NCI-H2171 (cell line): ENCODE measurements around the gene FARP2.
"Not testable (repeated sequence)": the region's sequence is repeated elsewhere in the genome, so short reads cannot be mapped to it uniquely, and the experiment has no call there.

Experiments used
- DNase-seq: peaks from one replicate; lab custom pipeline; 2025; lab: John Stamatoyannopoulos, UW

Gene FARP2

GRCh38 chr2:241364781-241365180 lies 8.7 kb downstream of the FARP2 start:
- DNase-seq, result no peak

DNA sequence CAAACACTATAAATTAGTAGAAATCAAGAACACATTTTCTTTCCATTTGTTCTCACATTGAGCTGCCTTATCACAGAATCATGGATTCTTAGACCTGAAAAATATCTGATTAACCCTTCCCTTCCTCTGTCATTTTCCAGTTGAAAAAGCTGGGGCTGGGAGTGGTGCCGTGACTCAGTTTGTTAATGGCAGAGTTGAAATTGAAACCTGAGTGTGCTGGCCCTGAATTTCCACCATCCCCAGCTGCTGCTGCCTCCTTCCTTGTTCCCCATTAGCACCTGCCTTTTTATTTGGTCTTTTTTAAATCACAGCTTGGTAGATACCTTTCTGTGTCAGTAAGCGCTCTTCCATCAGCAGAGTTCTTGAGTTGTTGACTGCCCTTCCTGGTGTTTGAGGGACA lies 10.6 kb downstream of the FARP2 start:
- DNase-seq, result no peak

- DNase-seq, result no peak
Measured at GRCh38 chr2:241368643-241369042, 12.6 kb downstream of the FARP2 start.

DNA sequence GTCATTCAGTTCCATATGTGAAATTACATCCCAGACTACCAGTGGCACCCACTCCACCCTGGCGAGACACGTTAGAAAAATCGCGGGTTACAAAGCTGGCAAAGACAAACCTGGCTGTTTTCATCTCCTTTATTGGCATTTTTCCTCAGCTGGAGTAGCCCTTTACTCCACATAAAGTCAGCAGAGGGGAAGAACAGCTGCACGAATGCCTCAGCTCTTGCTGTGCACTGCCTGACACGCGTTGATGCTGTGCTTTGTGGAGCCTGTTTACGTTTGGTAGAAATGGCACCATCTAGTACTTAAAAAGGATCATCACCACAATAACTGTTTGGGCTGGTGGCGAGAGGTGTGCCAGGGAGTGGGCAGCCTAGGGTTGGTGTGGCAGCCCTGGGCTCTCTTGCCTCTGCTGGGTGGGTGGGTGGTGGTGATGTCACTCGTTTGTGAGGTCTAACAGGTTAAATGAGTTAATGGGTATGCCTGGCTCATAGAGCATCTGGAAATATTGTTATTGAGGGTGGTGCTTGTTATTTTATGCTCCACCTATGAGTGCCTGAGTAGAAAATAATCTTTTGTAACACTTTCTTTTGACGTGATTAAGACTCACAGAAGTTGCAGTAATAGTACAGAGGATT lies 16.4 kb downstream of the FARP2 start:
- DNase-seq, result no peak

DNA sequence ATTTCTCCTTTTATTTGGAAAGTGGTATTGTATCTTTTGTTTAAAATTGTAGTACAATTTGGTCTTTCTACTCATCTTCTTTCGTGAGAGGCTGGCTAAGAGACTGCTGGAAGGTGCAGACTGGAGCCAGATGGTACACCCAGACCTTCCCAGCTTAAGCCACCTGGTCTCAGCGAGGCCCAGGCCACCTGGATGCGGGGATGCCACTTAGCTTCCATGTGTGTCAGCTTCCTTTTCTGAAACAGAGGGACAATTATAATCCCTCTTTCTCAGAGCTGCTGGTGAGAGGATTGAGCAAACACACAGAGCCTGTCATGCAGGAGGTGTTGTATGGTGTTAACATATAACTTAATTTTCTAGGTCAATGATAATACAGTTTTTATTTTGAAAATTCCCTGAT lies 17.4 kb downstream of the FARP2 start:
- peak; percentile 59 for DNase-seq

DNA sequence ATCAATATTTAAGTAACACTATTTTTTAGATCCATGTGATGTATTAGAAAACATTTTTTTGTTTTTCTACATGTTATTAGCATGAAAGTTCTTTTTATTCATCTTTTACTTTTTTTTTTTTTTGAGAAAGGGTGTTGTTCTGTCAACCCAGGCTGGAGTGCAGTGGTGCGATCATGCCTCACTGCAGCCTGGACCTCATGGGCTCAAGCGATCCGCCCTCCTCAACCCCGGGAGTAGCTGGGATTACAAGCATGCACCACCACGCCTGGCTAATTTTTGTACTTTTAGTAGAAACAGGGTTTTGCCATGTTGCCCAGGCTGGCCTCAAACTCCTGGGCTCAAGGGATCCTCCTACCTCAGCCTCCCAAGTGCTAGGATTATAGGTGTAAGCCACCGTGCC lies 17.8 kb downstream of the FARP2 start:
- DNase-seq, result not testable (repeated sequence)

DNA sequence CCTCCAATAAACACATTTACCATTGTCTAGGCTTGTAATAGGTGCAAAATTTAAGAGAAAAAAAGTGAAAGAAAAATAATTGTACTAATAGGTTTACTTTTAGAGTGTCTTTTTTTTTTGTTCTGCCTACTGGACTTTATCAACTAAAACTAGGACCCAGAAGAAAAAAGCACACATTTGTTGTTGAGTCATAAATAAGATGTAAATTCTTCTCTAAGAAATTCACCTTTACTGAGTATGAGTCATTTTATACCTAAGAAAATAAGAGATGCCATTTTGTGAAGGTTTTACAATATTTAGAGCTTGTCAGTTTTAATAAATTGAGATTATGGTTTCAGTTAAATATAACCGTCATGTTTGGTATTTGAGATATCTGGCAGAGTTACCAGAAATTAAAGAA lies 19.2 kb downstream of the FARP2 start:
- no peak for DNase-seq

DNA sequence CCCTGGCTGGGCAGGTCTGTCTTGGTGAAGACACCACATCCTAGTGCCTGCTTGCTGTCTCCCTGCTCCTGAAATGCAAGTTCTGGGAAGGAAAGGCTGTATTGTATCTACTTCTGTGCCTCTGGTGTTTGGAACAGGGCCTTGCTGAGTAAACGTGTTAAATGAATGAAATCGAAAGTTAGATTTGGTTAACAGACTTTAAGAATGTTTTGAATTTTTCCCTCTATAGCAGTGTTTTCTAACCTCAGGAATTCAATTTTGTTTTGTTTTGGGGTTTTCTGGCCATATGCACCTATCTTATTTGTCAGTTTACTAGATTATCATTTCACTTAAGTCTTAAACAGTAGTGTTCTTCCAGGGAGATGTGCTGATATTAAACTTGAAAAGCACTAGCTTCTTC lies 20.7 kb downstream of the FARP2 start:
- DNase-seq, result no peak

DNA sequence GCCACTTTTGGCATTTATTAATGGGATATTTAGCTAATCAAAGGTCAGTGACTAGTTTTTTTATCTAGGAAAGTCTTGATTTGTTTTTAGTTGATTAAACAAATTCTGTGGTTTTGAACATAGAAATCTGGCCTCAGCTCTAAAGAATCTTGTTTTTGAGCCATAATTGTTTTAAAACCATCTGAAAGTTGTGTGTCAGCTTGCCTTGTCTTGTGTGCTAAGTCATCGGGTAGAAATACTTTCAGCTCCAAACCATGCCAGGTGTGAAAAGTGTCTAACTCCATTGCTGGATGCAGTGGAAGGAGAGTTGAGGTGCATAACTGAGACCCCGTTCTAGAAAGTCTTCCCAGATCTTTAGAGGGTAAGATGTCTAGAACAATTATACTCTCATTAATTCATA lies 22.7 kb downstream of the FARP2 start:
- DNase-seq, result no peak

DNA sequence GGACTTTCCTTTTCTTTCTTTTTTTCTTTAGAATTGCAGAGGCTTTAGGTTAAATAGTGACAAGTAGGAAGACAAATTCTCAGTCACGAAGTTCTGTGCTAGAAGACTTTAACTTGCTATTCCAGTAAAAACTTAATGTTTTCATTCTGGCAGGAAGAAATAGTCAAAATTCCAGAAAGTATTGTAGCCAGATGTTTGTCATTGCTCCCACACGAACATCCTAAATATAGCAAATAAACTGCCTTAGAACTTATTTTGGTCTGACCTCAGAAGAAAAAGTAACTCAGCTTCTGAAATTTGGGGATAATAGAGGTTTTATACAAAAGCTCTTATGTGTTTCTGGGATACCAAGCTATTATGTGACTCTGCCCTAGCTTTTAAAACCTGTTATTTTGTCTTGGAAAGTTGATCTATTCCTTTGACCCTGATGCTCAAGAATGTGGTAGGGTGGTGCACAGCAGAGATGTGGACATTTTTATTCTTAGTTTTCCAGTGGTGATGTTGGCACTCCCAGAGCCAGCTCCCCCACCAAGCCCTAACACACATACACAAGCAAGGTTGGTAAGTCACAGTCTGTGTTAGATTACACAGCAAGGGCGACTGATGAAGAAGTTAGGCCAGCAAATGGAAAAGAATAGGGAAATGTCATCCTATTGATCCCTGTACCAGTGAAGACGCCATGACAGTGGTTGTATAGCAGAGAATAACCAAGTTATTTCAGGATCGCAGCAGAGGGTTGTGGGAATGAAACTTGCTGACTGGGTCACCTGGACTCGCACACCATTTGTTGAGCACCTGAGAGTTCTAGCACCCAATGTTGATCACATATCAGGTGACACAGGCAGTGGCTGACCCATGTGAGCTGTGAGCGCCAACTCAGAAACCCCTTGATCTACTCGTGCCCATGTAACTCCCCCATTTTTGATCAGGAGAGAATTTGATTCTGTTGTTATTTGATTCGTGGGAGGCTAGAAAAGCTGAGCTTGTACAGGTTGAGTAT lies 23.7 kb downstream of the FARP2 start:
- DNase-seq, result no peak

DNA sequence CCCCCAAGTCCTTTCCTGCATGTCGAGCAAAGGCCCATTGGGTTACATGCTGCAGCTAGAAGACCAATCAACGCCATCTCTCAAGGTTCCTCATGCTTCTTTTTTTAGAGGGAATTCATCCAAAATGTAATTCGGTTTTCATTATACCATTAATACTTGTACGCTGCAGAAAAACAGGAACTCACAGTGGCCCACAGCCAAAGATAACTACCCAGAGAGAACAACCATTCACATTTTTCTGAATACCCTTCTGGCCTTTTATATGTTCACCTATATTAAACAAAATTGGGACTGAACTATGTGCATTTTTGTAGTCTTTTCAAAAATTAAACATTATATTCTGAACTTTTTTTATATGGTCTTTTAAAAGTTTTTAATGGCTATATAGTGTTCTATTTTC lies 25.8 kb downstream of the FARP2 start:
- DNase-seq, result no peak

DNA sequence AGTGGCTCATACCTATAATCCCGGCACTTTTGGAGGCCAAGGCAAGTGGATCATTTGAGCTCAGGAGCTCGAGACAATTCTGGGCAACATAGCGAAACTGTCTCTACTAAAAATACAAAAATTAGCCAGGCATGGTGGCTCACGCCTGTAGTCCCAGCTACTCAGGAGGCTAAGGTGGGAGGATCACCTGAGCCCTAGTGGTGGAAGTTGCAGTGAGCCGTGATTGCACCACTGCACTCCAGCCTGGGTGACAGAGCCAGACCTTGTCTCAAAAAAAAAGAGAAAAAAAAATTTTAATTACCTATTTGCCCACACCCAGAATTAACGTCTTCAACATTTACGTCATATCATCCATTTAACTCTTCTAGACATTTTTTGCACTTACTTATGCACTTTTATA lies 29.4 kb downstream of the FARP2 start:
- not testable (repeated sequence) for DNase-seq

DNA sequence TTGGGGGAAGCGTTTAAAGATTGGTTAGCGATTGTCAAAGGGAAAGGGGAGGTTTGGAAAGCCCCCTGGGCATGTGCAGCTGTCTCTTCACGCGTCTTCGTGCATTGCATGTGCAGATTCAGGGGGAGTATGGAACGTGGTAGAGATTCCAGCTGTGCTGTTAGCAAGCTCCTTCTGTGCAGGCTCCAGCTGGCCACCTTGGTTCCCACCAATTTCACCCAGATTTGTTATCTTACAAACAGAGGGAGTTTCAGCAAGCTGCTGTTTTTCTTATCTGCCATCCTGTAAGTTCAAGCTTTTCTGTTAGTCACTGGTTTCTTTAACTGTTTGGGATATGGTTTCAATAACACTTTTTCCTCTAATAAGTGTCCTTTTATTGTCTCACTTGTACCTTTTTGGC lies 30.4 kb downstream of the FARP2 start:
- DNase-seq, result peak; percentile 7

DNA sequence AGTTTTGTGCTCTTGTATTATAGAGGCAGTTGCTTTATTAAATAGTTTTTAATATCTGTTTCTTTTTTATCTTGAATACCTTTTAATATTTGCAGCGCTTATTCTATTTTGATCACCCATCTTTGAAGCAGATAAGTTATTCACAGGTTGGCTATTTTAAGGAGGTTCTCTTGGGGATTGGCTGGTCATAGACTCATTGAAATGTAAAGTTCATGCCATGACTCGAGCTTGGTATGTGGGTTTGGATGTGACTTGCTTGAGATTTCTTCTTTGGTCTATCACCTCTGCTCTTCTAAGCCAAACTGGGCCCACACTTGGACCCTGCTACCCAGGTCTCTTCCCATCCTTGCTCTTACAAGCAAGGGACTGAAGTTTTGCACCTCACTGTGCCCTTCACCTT lies 33.6 kb downstream of the FARP2 start:
- no peak for DNase-seq

GRCh38 chr2:241390301-241391206 lies 34.5 kb downstream of the FARP2 start:
- DNase-seq, result no peak

DNA sequence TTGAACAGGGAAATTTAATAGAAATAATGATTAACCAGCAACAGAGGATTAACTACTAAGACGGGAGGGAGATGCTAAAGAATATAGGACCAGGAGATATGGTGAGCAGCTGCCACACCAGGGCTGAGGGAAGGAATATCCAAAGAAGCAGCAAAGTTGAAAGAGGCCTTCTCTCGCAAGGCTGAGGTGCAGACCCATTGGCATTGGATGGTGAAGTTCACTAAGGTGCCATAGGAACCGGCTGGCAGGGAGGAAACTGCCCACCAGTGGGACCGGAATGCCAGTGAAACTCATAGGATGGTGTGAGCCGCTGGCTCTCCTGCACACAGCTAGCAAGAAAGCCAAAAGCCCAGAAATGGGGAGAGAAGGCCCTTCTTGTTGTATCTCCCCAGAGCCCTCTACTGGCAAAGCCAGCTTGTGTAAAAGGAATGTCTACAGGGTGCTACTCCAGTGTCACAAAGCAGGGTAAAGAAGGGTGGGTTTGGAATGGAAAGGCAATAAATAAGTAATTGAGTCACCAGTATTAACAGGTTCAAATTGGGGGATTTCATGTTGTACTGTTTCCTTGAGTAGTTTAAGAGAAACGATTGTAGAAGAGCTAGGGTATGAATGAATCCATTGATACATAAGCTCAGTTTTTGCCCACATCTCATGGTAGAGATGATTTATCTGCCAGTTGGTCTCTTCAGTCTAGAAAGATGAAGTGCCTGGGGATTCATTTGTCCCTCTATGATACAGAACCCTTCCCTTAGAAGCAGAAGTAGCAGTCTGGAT lies 36.0 kb downstream of the FARP2 start:
- no peak for DNase-seq

GRCh38 chr2:241392753-241393152 lies 36.7 kb downstream of the FARP2 start:
- not testable (repeated sequence) for DNase-seq

GRCh38 chr2:241393524-241394196 lies 37.6 kb downstream of the FARP2 start:
- DNase-seq, result no peak

GRCh38 chr2:241396809-241397208 lies 40.7 kb downstream of the FARP2 start:
- not testable (repeated sequence) for DNase-seq

DNA sequence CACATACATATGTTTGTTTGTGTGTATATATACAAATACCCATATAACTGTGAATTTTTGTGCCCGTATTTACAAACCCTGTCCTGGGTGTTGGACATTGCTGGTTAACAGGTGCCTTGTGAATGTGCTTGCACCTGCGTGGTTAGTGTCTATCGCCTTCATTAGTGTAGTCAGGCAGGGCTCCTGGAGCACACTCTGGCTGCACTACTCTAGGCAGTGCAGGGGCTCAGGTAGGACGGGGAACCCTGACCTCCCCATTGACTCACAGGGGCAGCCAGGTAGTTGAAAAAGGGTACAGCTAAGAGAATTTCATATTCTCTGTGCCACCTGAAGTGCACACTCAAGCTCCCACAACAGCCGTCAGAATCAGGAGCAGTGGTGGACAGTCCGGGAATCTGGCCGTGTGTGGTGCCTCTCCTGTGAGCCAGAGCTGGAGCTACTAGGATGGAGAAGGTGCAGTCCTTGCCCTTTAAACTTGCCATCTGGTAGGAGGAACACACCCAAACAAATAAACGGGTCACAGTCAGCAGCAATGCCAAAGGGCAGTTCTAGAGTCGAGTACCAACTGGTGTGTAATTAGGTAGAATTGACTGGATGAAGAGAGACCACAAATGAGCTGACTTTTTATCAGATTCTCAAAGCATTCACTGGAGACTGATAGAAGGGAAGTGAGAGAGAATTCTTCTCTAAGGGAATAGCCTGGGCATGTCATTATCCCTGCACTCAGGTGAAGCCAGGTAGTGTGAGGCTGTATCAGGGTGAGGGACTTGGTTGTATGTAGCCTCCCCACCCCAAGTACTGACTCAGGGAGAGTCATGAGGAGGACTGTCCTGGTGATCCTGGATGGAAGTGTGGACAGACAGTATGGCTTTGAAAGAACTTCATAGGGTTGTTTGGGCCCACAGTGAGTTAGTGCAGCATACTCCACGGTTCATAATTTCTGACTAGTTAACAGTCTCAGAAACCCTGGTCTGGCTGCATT lies 44.1 kb downstream of the FARP2 start:
- no peak for DNase-seq
